ENCODE data around the gene RUNX1. TPM values are rescaled to one million over a fixed set of nuclear protein-coding genes. Genes with fewer than 3 reads are reported as not detected.

The RUNX1 gene
- total and polyA plus RNA-seq, 10 of the 15 experiments (the other 5 are each of a cell fraction or from before 2014, with no cell fraction given) = 0.90 to 15.2 (median 4.1) TPM

GRCh38 chr21:34970566-34970965 is 78.5 kb downstream of the RUNX1 start:
- Histone ChIP-seq H3K9ac (ENCODE audit: control insufficient read depth, insufficient read depth, low read length) (no peak overlapping the region), H3K4me3 (no peak overlapping the region), H3K27ac (ENCODE audit: control insufficient read depth, insufficient read depth) (no peak overlapping the region), H3K4me1 (ENCODE audit: control insufficient read depth, insufficient read depth, low read length) (peaks cover 39% of the 10 kb centered on the region), H3K36me3 (ENCODE audit: control insufficient read depth in 2 of 2, insufficient read depth in 2 of 2, low read length in 1 of 2) (no peaks in the 10 kb centered on the region), H3K9me3 (replicated peaks; ENCODE audit: control insufficient read depth, insufficient read depth, low read length) (no peaks in the 10 kb centered on the region), H3K4me2 (ENCODE audit: control insufficient read depth, insufficient read depth) (no peak overlapping the region), H4K20me1 (ENCODE audit: control insufficient read depth, insufficient read depth) (0 out of 2 replicates have a peak, but pooled peaks cover 4% of the 10 kb centered on the region), H3K79me2 (ENCODE audit: control insufficient read depth, insufficient read depth, low read length) (no peaks in the 10 kb centered on the region), H2AFZ (ENCODE audit: control insufficient read depth, low read depth, low read length) (no peak overlapping the region), H3K27me3 (replicated peaks in 1 of 2; ENCODE audit: control insufficient read depth in 2 of 2, insufficient read depth in 2 of 2, low read length in 1 of 2) (peaks cover 0 to 3% of the 10 kb centered on the region in 2 experiments; a peak in 2 of 4 replicates)
- TF ChIP-seq ATF7 (IDR thresholded peaks at IDR 0.05; ENCODE audit: low read depth) (no peak), EZH2 (IDR thresholded peaks at IDR 0.05; ENCODE audit: borderline replicate concordance, control insufficient read depth, low read depth, low read length) (no peak), MYC (IDR thresholded peaks at IDR 0.05; ENCODE audit: insufficient read depth, insufficient read length, insufficient replicate concordance, low read length, severe bottlenecking) (no peak), HCFC1 (IDR thresholded peaks at IDR 0.05; ENCODE audit: low read length) (no peak), NFYB (IDR thresholded peaks at IDR 0.05; ENCODE audit: insufficient read depth, low read depth, low read length) (no peak), MXI1 (IDR thresholded peaks at IDR 0.05; ENCODE audit: low read depth, low read length) (no peak), TCF3 (IDR thresholded peaks at IDR 0.05; ENCODE audit: borderline replicate concordance, insufficient read depth, low read depth, low read length) (no peak), HDAC2 (IDR thresholded peaks at IDR 0.05) (no peak), ZZZ3 (IDR thresholded peaks at IDR 0.05; ENCODE audit: control insufficient read depth, insufficient read length, low read depth) (no peak), NFYA (IDR thresholded peaks at IDR 0.05; ENCODE audit: borderline replicate concordance, low read depth, low read length) (no peak), PAX8 (IDR thresholded peaks at IDR 0.05) (no peak), POLR2AphosphoS2 (IDR thresholded peaks at IDR 0.05; ENCODE audit: low read depth, low read length) (no peak)
- TF ChIP-seq, protein P1, sequence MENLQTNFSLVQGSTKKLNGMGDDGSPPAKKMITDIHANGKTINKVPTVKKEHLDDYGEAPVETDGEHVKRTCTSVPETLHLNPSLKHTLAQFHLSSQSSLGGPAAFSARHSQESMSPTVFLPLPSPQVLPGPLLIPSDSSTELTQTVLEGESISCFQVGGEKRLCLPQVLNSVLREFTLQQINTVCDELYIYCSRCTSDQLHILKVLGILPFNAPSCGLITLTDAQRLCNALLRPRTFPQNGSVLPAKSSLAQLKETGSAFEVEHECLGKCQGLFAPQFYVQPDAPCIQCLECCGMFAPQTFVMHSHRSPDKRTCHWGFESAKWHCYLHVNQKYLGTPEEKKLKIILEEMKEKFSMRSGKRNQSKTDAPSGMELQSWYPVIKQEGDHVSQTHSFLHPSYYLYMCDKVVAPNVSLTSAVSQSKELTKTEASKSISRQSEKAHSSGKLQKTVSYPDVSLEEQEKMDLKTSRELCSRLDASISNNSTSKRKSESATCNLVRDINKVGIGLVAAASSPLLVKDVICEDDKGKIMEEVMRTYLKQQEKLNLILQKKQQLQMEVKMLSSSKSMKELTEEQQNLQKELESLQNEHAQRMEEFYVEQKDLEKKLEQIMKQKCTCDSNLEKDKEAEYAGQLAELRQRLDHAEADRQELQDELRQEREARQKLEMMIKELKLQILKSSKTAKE (IDR thresholded peaks at IDR 0.05; ENCODE audit: low read depth, poor library complexity, severe bottlenecking) = no peak
- TF ChIP-seq, protein P2, sequence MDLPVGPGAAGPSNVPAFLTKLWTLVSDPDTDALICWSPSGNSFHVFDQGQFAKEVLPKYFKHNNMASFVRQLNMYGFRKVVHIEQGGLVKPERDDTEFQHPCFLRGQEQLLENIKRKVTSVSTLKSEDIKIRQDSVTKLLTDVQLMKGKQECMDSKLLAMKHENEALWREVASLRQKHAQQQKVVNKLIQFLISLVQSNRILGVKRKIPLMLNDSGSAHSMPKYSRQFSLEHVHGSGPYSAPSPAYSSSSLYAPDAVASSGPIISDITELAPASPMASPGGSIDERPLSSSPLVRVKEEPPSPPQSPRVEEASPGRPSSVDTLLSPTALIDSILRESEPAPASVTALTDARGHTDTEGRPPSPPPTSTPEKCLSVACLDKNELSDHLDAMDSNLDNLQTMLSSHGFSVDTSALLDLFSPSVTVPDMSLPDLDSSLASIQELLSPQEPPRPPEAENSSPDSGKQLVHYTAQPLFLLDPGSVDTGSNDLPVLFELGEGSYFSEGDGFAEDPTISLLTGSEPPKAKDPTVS (IDR thresholded peaks at IDR 0.05; ENCODE audit: low read depth, low read length) = no peak
- POLR2A ChIA-PET = no interaction called here
- 78% methylated on average over 4 of the region's 4 CpGs for WGBS (ENCODE audit: insufficient coverage, insufficient replicate concordance, low lambda C conversion rate, missing lambda C conversion rate)
- DNase-seq (ENCODE audit: low read depth, low spot score) (no peak), ATAC-seq (no peak), FAIRE-seq (no peak)
- no TSS peak for BruUV-seq (replicated peaks)
- CTCF ChIA-PET = interaction anchor here (0.9 to 1.3 kb wide), 2 partner anchors 13 to 55 kb away, joined by 3 read pairs; no protein-coding TSS in a partner anchor
- in situ Hi-C loops (cut with MboI) (no loop called here), intact Hi-C loops (cut with micrococcal nuclease; ENCODE audit: unreplicated experiment) (no loop called here)
- RAD21 ChIA-PET (ENCODE audit: unreplicated experiment) = no interaction called here
- SMC1A ChIA-PET (ENCODE audit: uncharacterized antibody, unreplicated experiment) = interaction anchor here (0.6 kb wide), 1 partner anchor 877 kb away, joined by 3 read pairs; no protein-coding TSS in a partner anchor

All from GM12878 (cell line).